H9 (cell line): Measurements from ENCODE around the gene CBY1. TPM values are rescaled to one million over a fixed set of nuclear protein-coding genes. Genes with fewer than 3 reads are reported as not detected.

ENCODE experiments used
- DNase-seq: peaks from one replicate; pipeline ENCODE4 v3.0.0-alpha.2; 2017
- H2AFZ ChIP-seq: one replicate; pipeline ENCODE4 v1.6.1; 2013; ENCODE audit warnings: mild to moderate bottlenecking, low read length, control low read depth, moderate library complexity
- H2AK5ac ChIP-seq: 2 replicates; pipeline ENCODE4 v1.6.1; 2013; ENCODE audit warnings: low read length, control low read depth, mixed read lengths; ENCODE audit not compliant: insufficient read length
- H2BK120ac ChIP-seq: one replicate; pipeline ENCODE4 v1.6.1; 2013; ENCODE audit warnings: low read depth, mild to moderate bottlenecking, low read length, control low read depth, inconsistent platforms; ENCODE audit not compliant: poor library complexity, severe bottlenecking
- H2BK12ac ChIP-seq: 2 replicates; pipeline ENCODE4 v1.6.1; 2013; ENCODE audit warnings: low read length, control low read depth, mixed read lengths, low read depth; ENCODE audit not compliant: insufficient read length
- H2BK15ac ChIP-seq: 2 replicates; pipeline ENCODE4 v1.6.1; 2013; ENCODE audit warnings: low read depth, low read length, control low read depth
- H2BK20ac ChIP-seq: one replicate; pipeline ENCODE4 v1.6.1; 2013; ENCODE audit warnings: low read depth, mild to moderate bottlenecking, low read length, control low read depth, inconsistent platforms; ENCODE audit not compliant: poor library complexity, severe bottlenecking
- H2BK5ac ChIP-seq: 2 replicates; pipeline ENCODE4 v1.6.1; 2013; ENCODE audit warnings: low read length, control low read depth, mixed read lengths; ENCODE audit not compliant: insufficient read length
- H3K14ac ChIP-seq: 2 replicates; pipeline ENCODE4 v1.6.1; 2013; ENCODE audit warnings: low read length, control low read depth; ENCODE audit not compliant: insufficient read depth
- H3K18ac ChIP-seq: 2 replicates; pipeline ENCODE4 v1.6.1; 2013; ENCODE audit warnings: low read depth, mild to moderate bottlenecking, mixed read lengths, low read length, control low read depth; ENCODE audit not compliant: insufficient read length
- H3K23ac ChIP-seq: 2 replicates; pipeline ENCODE4 v1.6.1; 2013; ENCODE audit warnings: low read length, control low read depth, mixed read lengths, low read depth; ENCODE audit not compliant: insufficient read length
- H3K23me2 ChIP-seq: 2 replicates; pipeline ENCODE4 v1.6.1; 2013; ENCODE audit warnings: low read depth, mild to moderate bottlenecking, mixed read lengths, low read length, control low read depth; ENCODE audit not compliant: insufficient read length, poor library complexity, severe bottlenecking
- H3K27ac ChIP-seq: 2 replicates; pipeline ENCODE4 v1.5.1; 2013; ENCODE audit warnings: low read length, control low read depth, mixed read lengths, low read depth; ENCODE audit not compliant: insufficient read length
- H3K27me3 ChIP-seq: 2 replicates; pipeline ENCODE4 v1.6.1; 2013; ENCODE audit warnings: low read length, control low read depth, inconsistent platforms; ENCODE audit not compliant: insufficient read depth
- H3K4ac ChIP-seq: 2 replicates; pipeline ENCODE4 v1.6.1; 2013; ENCODE audit warnings: low read depth, mild to moderate bottlenecking, control low read depth, inconsistent platforms, low read length, moderate library complexity
- H3K4me1 ChIP-seq: 2 replicates; pipeline ENCODE4 v1.6.1; 2013; ENCODE audit warnings: low read length, control low read depth, inconsistent platforms; ENCODE audit not compliant: insufficient read depth
- H3K4me2 ChIP-seq: 2 replicates; pipeline ENCODE4 v1.6.1; 2013; ENCODE audit warnings: low read length, control low read depth, mixed read lengths; ENCODE audit not compliant: insufficient read length, insufficient read depth
- H3K56ac ChIP-seq: 2 replicates; pipeline ENCODE4 v1.6.1; 2013; ENCODE audit warnings: low read depth, mild to moderate bottlenecking, mixed read lengths, low read length, control low read depth; ENCODE audit not compliant: insufficient read length
- H3K79me1 ChIP-seq: 2 replicates; pipeline ENCODE4 v1.6.1; 2013; ENCODE audit warnings: low read depth, mild to moderate bottlenecking, moderate library complexity, low read length, control low read depth, inconsistent platforms; ENCODE audit not compliant: insufficient read depth, poor library complexity, severe bottlenecking
- H3K79me2 ChIP-seq: 2 replicates; pipeline ENCODE4 v1.6.1; 2013; ENCODE audit warnings: low read length, control low read depth, inconsistent platforms; ENCODE audit not compliant: insufficient read depth
- H3K9ac ChIP-seq: 2 replicates; pipeline ENCODE4 v1.6.1; 2013; ENCODE audit warnings: low read length, control low read depth, mixed read lengths; ENCODE audit not compliant: insufficient read length; ENCODE audit errors: extremely low read depth
- H3K9me3 ChIP-seq: one replicate; pipeline ENCODE4 v1.6.1; 2013; ENCODE audit warnings: low read depth, low read length, inconsistent platforms; ENCODE audit not compliant: control insufficient read depth
- H3T11ph ChIP-seq: one replicate; pipeline ENCODE4 v1.6.1; 2013; ENCODE audit warnings: mild to moderate bottlenecking, low read length, control low read depth, inconsistent platforms
- H4K20me1 ChIP-seq: one replicate; pipeline ENCODE4 v1.6.1; 2013; ENCODE audit not compliant: control insufficient read depth, insufficient read length, insufficient read depth
- H4K5ac ChIP-seq: 2 replicates; pipeline ENCODE4 v1.6.1; 2013; ENCODE audit warnings: low read depth, mild to moderate bottlenecking, mixed read lengths, low read length, control low read depth; ENCODE audit not compliant: insufficient read length
- H4K8ac ChIP-seq: replicated peaks from 2 replicates; pipeline ENCODE4 v1.6.1; 2013; ENCODE audit warnings: low read length, control low read depth, mixed read lengths, low read depth; ENCODE audit not compliant: insufficient read length
- H4K91ac ChIP-seq: 2 replicates; pipeline ENCODE4 v1.6.1; 2013; ENCODE audit warnings: low read depth, mild to moderate bottlenecking, moderate library complexity, mixed read lengths, low read length, control low read depth; ENCODE audit not compliant: insufficient read length
- H3K27ac Mint-ChIP-seq, 3 experiments: 2 replicates in 2 of 3; 3 replicates in 1 of 3; pipeline ENCODE4 v1.8.0; 2020 to 2021; ENCODE audit warnings: mixed read lengths in 3 of 3, mild to moderate bottlenecking in 1 of 3, moderate library complexity in 1 of 3
- H3K27me3 Mint-ChIP-seq: 2 replicates; pipeline ENCODE4 v1.8.0; 2021; ENCODE audit warnings: low read depth, mild to moderate bottlenecking, moderate library complexity, mixed read lengths
- H3K36me3 Mint-ChIP-seq, 3 experiments: 2 replicates in 2 of 3; 3 replicates in 1 of 3; pipeline ENCODE4 v1.8.0; 2020 to 2021; ENCODE audit warnings: low read depth in 3 of 3, mixed read lengths in 3 of 3; ENCODE audit not compliant: insufficient read depth in 1 of 3
- H3K4me1 Mint-ChIP-seq, 2 experiments: 2 replicates each; pipeline ENCODE4 v1.8.0; 2020; ENCODE audit warnings: mixed read lengths in 2 of 2
- H3K4me3 Mint-ChIP-seq, 2 experiments: 2 replicates in 1 of 2; 3 replicates in 1 of 2; pipeline ENCODE4 v1.8.0; 2020 to 2021; ENCODE audit warnings: mild to moderate bottlenecking in 2 of 2, mixed read lengths in 2 of 2, moderate library complexity in 1 of 2
- H3K9me3 Mint-ChIP-seq, 2 experiments: 2 replicates in 1 of 2; 3 replicates in 1 of 2; pipeline ENCODE4 v1.8.0; 2020; ENCODE audit warnings: mild to moderate bottlenecking in 2 of 2, mixed read lengths in 2 of 2, moderate library complexity in 1 of 2
- WGBS: extraction: QIAGEN DNeasy Blood & Tissue Kit; methylation state at CpG from one replicate; pipeline ENCODE4 v1.1.7; 2013; ENCODE audit warnings: missing lambda C conversion rate, low lambda C conversion rate, mixed read lengths; ENCODE audit not compliant: insufficient read length; ENCODE audit errors: extremely low coverage; 5-methylcytosine and 5-hydroxymethylcytosine counted together
- total RNA-seq: library from RNA; stranded (reverse); gene quantifications from 2 replicates; pipeline ENCODE4 v1.2.1, GENCODE V29; 2021
- TF ChIP-seq, protein P1 (sequence below): fragments of 200-600 bp; sonication (generic); conservative IDR thresholded peaks from 3 replicates; pipeline ENCODE4 v1.8.0; 2021; ENCODE audit warnings: antibody characterized with exemption, mild to moderate bottlenecking

CBY1 gene
- total RNA-seq, 1 experiment from 2014 or later = 26.6 TPM

DNA sequence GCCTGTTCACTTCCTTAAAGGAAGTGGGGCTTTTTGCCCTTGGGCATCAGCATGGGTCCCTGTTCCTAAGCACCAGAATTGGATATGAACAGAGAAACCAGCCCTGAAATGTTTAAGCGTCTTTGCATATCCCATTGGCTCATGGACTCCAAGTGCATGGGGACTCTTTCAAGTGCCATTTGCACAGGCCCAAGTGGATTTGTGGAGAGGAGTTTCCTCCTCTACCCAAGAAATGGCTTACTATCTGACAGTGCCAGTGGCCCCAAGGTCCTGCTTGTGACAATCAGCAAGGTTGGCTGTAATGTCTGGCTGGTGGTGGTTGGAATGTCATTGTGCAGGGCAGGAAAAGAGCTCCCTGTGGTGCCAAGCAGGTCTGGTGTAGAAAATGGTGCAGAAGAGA is 29.3 kb downstream of the CBY1 start:
- no peak overlapping the region for H3K27ac Mint-ChIP-seq
- no peaks in the 10 kb centered on the region for H4K20me1 ChIP-seq
- no peak overlapping the region for H3K4me2 ChIP-seq
- peaks cover 10 to 14% of the 10 kb centered on the region in 2 experiments for H3K4me1 Mint-ChIP-seq
- no peaks in the 10 kb centered on the region for H3K27me3 Mint-ChIP-seq
- H2AK5ac ChIP-seq = no peak overlapping the region
- H2BK120ac ChIP-seq = no peak overlapping the region
- no peak overlapping the region for H4K91ac ChIP-seq
- H3K9me3 ChIP-seq = peaks cover 5% of the 10 kb centered on the region
- no peak overlapping the region for H3K18ac ChIP-seq
- TF ChIP-seq, protein P1, sequence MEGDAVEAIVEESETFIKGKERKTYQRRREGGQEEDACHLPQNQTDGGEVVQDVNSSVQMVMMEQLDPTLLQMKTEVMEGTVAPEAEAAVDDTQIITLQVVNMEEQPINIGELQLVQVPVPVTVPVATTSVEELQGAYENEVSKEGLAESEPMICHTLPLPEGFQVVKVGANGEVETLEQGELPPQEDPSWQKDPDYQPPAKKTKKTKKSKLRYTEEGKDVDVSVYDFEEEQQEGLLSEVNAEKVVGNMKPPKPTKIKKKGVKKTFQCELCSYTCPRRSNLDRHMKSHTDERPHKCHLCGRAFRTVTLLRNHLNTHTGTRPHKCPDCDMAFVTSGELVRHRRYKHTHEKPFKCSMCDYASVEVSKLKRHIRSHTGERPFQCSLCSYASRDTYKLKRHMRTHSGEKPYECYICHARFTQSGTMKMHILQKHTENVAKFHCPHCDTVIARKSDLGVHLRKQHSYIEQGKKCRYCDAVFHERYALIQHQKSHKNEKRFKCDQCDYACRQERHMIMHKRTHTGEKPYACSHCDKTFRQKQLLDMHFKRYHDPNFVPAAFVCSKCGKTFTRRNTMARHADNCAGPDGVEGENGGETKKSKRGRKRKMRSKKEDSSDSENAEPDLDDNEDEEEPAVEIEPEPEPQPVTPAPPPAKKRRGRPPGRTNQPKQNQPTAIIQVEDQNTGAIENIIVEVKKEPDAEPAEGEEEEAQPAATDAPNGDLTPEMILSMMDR = no peak
- no peak overlapping the region for H3K14ac ChIP-seq
- H2BK20ac ChIP-seq = no peak overlapping the region
- no peak overlapping the region for H3K4ac ChIP-seq
- H2BK5ac ChIP-seq = no peak overlapping the region
- peaks cover 37 to 87% (median 72%) of the 10 kb centered on the region in 3 experiments for H3K36me3 Mint-ChIP-seq
- H3K27ac ChIP-seq = no peak overlapping the region
- H2BK15ac ChIP-seq = no peak overlapping the region
- H3K4me1 ChIP-seq = no peaks in the 10 kb centered on the region
- peaks cover 5% of the 10 kb centered on the region for H3K23me2 ChIP-seq
- no peaks in the 10 kb centered on the region for H3K27me3 ChIP-seq
- H3K79me1 ChIP-seq = peaks cover 2% of the 10 kb centered on the region
- peaks cover 21 to 22% of the 10 kb centered on the region in 2 experiments for H3K9me3 Mint-ChIP-seq
- H2BK12ac ChIP-seq = no peak overlapping the region
- no peak overlapping the region for H3T11ph ChIP-seq
- no peak overlapping the region for H3K23ac ChIP-seq
- H4K5ac ChIP-seq = no peak overlapping the region
- H3K79me2 ChIP-seq = peaks cover 2% of the 10 kb centered on the region; the same call in 1 of the 2 replicates
- WGBS = no CpG with 5 or more reads among the region's 1 CpG
- H3K4me3 Mint-ChIP-seq = no peak overlapping the region
- no peak overlapping the region for H2AFZ ChIP-seq
- no peak overlapping the region for H3K9ac ChIP-seq
- no peak for DNase-seq
- H3K56ac ChIP-seq = no peak overlapping the region
- no peak overlapping the region for H4K8ac ChIP-seq
